Neutrophil (primary cell): Measurements from ENCODE around the gene PAQR4.

ENCODE experiments used
- H3K27ac ChIP-seq: fragments of 200-600 bp; sonication (generic); 2 replicates; pipeline ENCODE4 v1.5.1; 2016; ENCODE audit warnings: mild to moderate bottlenecking, moderate library complexity
- H3K27me3 ChIP-seq: fragments of 200-600 bp; sonication (generic); 2 replicates; pipeline ENCODE4 v1.6.0; 2016; ENCODE audit warnings: mild to moderate bottlenecking
- H3K36me3 ChIP-seq: fragments of 200-600 bp; sonication (generic); 2 replicates; pipeline ENCODE4 v1.5.1; 2017
- H3K4me1 ChIP-seq, 2 experiments: fragments of 200-600 bp in 1 of 2; sonication (generic) in 1 of 2; 1 replicate in 1 of 2; 2 replicates in 1 of 2; pipeline versions ENCODE4 v1.5.1 to v1.6.1; 2013 to 2016; ENCODE audit warnings: low read depth in 1 of 2, low read length in 1 of 2, mild to moderate bottlenecking in 1 of 2, moderate library complexity in 1 of 2; ENCODE audit not compliant: control insufficient read depth in 1 of 2, insufficient read depth in 1 of 2
- H3K4me3 ChIP-seq, 2 experiments: fragments of 200-600 bp in 1 of 2; sonication (generic) in 1 of 2; 1 replicate in 1 of 2; 2 replicates in 1 of 2; pipeline ENCODE4 v1.5.1; 2013 to 2016; ENCODE audit warnings: low read depth in 1 of 2, low read length in 1 of 2, mild to moderate bottlenecking in 1 of 2, moderate library complexity in 1 of 2
- H3K9me3 ChIP-seq: fragments of 200-600 bp; sonication (generic); 2 replicates; pipeline ENCODE4 v1.5.1; 2016
- CTCF ChIP-seq: fragments of 200-600 bp; sonication (generic); IDR thresholded peaks from 2 replicates; pipeline ENCODE4 v1.5.1; 2016; ENCODE audit warnings: antibody characterized with exemption

PAQR4 gene

GRCh38 chr16:3012246-3012645 lies 43.1 kb downstream of the PAQR4 start:
- no peak for TF ChIP-seq CTCF
- H3K27ac ChIP-seq: no peak overlapping the region
- H3K27me3 ChIP-seq: peaks cover under 1% of the 10 kb centered on the region
- no peak overlapping the region for H3K4me3 ChIP-seq
- peaks cover 48% of the 10 kb centered on the region in 2 experiments for H3K4me1 ChIP-seq
- no peaks in the 10 kb centered on the region for H3K9me3 ChIP-seq
- peaks cover 17% of the 10 kb centered on the region for H3K36me3 ChIP-seq

GRCh38 chr16:3012828-3013420 lies 43.8 kb downstream of the PAQR4 start, which contains the start of gene CLDN9:
Gene CLDN9, plus strand, starts transcription at chr16:3012923. Its CDS starts 440 bp downstream, at chr16:3013363.
- Histone ChIP-seq H3K27me3 (peaks cover 7% of the 10 kb centered on the region), H3K9me3 (no peaks in the 10 kb centered on the region), H3K4me1 (peaks cover 43 to 46% of the 10 kb centered on the region in 2 experiments), H3K27ac (peak within 1 kb of the TSS; percentile 23), H3K36me3 (peaks cover 17% of the 10 kb centered on the region), H3K4me3 (no peak within 1 kb of the TSS)
- no peak for TF ChIP-seq CTCF

GRCh38 chr16:3013491-3013951 lies 44.4 kb downstream of the PAQR4 start:
- Histone ChIP-seq H3K27ac (no peak overlapping the region), H3K4me3 (no peak overlapping the region), H3K4me1 (peaks cover 43 to 48% of the 10 kb centered on the region in 2 experiments), H3K36me3 (peaks cover 17% of the 10 kb centered on the region), H3K27me3 (peaks cover 13% of the 10 kb centered on the region), H3K9me3 (no peaks in the 10 kb centered on the region)
- TF ChIP-seq CTCF: no peak

DNA sequence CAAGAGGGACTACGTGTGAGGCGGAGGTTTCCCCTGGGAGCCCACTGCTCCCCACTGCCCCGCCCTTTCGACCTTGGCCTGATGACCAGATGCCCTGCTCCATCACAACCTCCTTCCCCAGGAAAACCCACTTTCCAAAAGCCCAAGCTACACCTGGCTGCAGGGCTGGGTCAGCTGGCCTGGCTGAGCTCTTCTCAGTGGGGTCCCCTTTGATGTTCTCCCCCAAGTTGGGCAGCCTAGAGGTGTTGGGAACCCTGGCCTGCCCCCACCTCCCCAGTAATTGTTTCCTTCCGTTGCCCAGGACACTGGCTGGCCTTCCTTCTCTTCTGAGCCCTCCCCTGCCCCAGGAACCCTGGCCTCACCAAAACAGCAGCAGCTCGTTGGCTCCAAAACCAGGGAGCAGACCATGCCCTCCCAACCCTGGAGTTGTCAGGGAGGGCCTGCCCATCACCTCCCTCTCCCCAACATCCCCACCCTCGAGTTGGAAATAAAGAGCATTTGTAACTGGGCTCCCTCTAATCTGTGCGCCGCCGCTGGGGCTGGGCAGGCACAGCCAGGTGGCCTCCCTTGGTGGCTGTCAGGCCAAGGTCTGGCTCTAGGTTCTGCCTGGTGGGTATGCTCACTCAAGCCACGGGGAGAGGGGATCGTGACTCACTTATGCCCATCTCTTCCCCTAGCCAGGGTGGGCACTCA lies 45.0 kb downstream of the PAQR4 start:
- peaks cover 17% of the 10 kb centered on the region for H3K36me3 ChIP-seq
- no peaks in the 10 kb centered on the region for H3K9me3 ChIP-seq
- peaks cover 37 to 48% of the 10 kb centered on the region in 2 experiments for H3K4me1 ChIP-seq
- H3K27ac ChIP-seq: no peak overlapping the region
- H3K4me3 ChIP-seq: no peak overlapping the region
- no peak for TF ChIP-seq CTCF
- peaks cover 19% of the 10 kb centered on the region for H3K27me3 ChIP-seq

- Histone ChIP-seq H3K9me3 (no peaks in the 10 kb centered on the region), H3K4me1 (peaks cover 36 to 48% of the 10 kb centered on the region in 2 experiments), H3K4me3 (no peak overlapping the region), H3K36me3 (peaks cover 17% of the 10 kb centered on the region), H3K27ac (no peak overlapping the region), H3K27me3 (peaks cover 22% of the 10 kb centered on the region)
- no peak for TF ChIP-seq CTCF
These were observed 45.8 kb downstream of the PAQR4 start for GRCh38 chr16:3014971-3015370.
